Activated T-helper 1 cell treated with Interleukin-2 at 50 U/mL for 16 hours (primary cell): ENCODE data around the gene IL10RA.
A peak's percentile ranks its signal among the peaks of the same experiment; 100 is the strongest.
"Not testable (repeated sequence)": the region's sequence is repeated elsewhere in the genome, so short reads cannot be mapped to it uniquely, and the experiment has no call there.

Source experiments
- DNase-seq: peaks from one replicate; pipeline ENCODE4 v3.0.0-alpha.2; 2020; ENCODE audit warnings: low read depth

The IL10RA gene

DNA sequence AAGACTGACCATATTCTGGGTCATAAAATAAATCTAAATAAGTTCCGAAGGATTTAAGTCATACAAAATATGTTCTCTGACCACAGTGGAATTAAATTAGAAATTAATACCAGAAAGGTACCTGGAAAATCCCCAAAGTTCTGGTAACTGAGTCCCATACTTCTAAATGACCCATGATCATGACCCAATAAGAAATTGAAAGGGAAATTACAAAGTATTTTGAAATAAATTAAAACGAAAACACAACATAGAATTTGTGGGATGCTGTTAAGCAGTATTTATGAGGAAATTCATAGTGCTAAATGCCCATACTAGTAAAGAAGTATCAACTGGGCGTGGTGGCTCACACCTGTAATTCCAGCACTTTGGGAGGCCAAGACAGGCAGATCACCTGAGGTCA, 23.4 kb upstream of the IL10RA start:
- no peak for DNase-seq

DNA sequence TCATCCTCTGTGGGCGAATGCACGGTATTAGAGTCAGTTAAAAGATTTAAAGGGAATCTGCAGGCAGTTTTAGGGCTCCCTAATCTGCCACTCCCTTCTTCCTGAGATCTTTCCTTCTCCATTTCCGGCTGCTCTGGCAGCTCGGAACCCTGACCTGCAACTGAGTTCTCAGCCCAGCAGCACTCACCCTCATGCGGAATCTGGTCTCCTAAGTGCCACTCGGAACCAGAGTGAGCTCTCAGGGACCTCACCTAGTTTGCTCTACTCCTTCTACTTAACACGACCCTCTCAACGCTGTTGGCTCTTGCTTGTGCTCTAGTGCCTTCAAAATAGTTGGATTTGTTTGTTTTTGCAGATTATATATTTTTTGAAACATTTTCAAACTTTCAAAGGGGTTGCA, 19.3 kb upstream of the IL10RA start:
- DNase-seq, result no peak

DNA sequence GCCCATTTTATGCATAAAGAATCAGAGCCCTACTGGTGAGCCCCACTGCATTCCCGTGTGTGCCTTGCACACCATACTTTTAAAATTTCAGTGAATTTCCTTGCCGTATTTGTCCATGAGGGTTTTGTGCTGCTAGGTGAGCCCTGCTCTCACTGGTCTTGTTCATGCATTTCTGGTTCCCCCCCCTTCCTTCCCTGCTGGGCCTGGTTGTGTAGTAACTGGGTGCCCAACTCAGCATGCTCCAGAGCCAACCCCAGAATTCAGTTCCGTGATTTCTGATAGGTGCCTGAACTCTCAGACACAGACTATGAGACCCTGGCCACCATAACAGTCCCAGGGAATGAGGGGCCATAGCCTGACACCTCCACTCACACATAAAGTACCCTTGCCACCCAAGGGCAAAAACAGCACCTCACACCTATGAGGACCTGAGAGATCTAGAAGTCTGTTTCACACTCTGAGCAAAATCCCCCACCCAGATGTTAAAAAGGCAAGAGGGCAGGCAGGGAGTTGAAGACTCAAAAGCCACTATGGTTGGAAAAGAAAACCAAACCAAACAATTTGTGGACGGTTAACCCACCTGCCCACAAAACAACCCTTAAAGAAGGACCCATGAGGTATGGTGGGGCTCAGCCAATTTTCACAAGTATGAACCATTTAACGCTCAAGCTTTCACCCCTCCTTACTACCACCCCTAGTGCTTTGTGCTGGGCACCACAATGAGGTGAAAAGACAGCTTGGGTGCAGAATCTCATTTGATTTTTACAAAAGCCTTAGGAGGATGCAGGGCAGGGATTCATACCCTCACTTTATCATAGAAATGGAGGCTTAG, 16.8 kb upstream of the IL10RA start:
- no peak for DNase-seq

DNA sequence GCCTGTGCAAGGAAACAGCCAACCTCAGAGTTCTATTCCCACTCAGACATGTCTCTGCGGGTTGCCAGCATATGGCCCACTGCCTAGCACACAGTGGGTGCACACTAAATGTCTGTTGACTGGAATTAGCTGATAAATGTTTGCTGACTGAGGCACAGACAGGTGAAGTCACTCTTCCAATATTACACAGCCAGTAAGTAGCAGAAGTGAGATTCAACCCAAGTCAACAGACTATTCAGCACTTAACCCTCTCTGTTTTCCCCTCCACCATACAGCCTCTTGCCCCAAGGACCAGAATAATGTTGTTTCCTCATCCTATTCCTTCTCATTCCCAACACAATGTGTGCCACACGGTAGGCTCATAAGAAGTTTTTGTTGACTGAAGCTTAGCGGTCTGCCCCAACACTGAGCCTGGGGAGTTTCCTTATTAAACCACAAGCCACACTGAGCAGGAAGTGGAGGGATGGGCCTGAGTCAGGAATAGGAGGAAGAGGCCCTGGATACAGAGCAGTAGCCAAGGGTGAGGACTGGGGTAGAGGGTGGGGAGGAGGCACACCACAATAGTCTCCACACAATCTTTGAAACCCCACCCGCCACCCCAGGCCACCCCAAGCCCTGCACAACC, 15.7 kb upstream of the IL10RA start:
- no peak for DNase-seq

DNA sequence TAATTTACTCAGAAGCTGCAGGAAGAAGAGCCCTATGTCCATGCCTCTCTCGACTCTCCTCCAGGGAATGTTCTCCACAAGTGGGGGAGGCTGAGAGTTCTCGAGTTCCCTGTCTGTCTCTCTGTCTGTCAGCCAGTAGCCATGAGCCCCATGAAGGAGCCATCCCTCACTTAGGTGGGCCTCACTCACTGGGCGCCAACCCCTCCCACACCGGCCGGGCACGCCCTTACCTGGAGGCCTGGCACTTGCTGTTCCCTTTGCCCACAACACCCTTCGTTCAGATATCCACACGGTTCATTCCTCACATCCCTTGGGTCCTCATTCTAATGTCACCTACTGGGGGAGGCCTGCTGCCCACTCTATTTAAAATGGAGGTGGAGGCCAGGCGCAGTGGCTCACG, 14.2 kb upstream of the IL10RA start:
- no peak for DNase-seq

DNA sequence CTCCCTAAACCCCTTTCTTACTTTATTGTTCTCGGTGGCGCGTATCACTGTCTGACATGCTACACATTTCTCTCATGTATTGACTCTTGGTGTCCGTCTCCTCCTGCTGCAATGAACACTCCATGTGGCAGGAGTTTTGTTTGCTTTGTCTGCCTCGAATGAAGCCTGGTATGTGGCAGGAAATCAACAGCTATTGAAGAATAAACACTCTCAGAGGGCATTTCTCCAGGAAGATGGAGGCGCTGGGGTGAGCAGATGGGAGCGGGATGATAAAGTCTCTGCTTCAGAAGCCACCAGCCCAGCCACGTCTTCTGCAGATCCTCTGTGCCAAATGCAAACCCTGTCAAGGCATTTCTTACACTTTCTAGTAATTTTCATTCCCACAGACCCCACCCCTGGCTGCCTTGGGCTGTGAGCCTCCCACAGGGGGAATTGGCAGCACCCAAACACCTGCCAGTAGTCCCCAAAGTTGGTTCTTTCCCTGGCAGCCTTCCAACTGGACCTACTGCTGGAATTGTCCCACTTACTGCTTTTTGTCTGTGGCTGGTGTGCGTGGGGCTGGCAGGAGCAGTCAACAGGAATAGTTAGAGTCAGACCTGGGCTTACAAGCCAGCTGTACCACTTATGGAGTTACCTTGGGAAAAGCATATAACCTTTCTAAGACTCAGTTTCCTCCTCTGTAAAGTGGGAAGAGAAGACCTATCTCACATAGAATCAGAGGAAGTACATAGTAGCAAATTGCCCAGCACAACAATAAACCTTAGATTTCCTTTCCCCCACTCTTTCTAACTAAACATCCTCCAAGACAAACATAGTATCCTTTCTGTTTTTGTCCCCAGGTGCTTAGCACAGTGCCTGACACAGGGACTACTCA, 13.3 kb upstream of the IL10RA start:
- no peak for DNase-seq

DNA sequence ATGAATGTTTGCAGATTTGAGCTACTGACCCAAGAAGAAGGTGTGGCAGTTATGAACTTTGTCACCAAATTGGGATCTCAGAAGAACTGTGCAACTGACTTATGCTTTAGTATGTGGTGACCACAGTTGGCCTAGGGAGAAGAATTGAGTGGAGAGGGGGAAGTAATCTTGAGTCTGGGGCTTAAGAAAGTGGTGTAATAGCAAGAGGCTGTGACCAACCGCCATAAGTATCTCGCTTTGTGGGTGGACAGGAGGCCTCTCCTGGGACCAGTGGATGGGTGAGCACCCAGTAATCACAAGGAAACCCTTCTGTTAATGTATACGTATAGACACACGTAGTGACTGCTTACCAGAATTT, 12.7 kb upstream of the IL10RA start:
- no peak for DNase-seq

DNA sequence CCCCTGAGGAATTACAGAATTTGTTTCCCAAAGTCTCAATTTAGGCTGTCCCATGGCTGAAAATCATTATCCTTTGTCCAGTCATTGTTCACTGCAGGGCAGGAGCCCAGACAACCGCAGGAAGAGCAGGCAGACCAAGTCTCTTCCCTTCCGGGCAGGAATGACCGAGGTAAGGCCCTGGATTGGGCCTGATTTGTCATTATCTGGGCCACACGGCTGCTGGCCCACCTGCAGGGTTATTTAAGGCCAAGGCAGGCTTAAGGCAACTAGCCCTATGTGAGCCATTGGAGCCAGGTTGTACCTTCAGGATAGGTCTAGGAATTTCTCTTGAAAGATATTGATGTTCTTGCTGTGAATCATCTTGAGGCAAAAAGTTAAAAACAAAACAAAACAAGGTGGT, 9.7 kb upstream of the IL10RA start:
- no peak for DNase-seq

DNA sequence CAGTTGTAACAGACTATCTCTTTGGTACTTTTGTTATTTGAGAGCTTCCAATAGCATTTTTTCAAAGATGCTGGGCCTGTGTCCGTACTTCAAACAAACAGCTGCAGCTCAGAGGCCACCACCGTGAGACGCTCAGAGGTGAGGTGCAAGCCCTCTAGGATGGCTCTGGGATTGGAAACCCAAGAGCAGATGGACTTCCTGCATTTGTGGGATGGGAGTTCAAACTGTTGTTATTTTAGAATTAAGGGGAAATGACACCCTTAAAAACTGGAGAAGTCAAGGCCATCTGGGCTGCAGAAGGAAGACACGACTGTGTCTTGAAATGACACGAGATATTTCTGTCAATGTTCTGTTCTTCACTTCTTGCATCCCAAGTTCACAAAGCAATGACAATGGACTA, 9.2 kb upstream of the IL10RA start:
- no peak for DNase-seq

DNA sequence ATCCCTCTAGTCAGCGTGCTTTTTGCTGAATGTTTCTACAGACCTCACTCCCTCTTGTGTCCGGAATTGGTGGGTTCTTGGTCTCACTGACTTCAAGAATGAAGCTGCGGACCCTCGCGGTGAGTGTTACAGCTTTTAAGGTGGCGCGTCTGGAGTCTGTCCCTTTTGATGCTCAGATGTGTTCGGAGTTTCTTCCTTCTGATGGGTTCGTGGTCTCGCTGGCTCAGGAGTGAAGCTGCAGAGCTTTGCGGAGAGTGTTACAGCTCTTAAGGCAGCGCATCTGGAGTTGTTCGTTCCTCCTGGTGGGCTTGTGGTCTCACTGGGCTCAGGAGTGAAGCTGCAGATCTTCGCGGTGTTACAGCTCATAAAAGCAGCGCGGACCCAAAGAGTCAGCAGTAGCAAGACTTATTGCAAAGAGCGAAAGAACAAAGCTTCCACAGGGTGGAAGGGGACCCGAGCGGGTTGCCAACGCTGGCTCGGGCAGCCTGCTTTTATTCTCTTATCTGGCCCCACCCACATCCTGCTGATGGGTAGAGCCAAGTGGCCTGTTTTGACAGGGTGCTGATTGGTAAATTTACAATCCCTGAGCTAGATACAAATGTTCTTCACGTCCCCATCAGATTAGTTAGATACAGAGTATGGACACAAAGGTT, 8.5 kb upstream of the IL10RA start:
- not testable (repeated sequence) for DNase-seq

DNA sequence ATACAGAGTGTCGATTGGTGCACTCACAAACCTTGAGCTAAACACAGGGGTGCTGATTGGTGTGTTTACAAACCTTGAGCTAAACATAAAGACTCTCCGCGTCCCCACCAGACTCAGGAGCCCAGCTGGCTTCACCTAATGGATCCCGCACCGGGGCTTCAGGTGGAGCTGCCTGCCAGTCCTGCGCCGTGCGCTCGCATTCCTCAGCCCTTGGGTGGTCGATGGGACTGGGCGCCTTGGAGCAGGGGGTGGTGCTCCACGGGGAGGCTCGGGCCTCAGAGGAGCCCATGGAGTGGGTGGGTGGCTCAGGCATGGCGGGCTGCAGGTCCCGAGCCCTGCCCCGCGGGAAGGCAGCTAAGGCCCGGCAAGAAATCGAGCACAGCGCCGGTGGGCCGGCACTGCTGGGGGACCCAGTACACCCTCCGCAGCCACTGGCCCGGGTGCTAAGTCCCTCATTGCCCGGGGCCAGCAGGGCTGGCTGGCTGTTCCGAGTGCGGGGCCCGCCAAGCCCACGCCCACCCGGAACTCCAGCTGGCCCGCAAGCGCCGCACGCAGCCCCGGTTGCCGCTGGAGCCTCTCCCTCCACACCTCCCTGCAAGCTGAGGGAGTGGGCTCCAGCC, 7.8 kb upstream of the IL10RA start:
- not testable (repeated sequence) for DNase-seq

DNA sequence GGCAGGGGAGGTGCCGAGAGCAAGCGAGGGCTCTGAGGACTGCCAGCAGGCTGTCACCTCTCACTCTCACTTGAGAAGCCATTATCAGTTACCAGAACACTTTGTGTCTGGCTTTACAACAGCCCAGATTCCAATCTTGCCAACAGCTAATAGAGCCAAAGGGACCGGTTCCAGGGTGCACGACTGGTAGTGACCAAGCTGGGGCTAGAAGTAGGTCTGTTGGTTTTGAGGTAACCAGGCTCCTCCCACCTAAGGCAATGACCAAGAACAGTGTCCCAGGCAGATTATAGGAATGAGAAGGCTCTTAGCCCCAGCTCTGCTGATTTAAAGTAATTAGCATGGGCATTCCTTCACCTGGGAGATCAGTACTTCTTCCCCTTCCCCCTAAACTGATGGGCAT, 7.2 kb upstream of the IL10RA start:
- no peak for DNase-seq

DNA sequence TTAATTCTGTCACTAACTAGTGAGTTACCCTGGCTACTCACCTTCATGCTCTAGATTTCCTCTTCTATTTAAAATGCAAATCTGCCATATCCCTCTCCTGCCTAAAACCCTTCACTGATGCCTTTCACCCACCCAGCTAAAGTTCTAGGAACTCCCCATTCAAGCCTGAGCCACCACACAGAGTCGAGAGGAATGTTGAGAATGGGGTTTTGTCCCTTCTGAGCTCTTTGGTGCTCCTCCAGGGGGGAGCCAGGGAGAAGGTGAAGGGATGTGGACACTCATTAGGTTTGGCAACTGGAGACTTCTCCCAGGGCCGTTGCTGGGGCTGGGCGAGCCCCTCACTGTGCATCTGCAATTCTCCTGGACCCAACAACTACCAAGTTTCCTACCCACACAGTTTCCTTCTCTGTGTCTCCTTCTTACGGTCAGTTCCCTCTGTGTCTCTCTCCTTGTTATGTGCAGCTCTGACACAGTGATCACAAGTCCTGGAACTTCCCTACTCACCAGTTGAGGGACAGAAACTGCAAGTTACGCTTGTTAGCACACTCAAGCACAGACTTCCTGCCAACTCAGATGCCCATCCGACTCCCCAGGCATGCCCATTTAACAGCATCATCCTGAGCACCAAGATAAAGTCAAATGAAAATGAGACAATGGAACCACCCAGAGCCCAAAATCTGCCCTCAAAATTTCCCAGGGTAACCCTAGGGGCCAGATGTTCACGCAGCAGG, 6.5 kb upstream of the IL10RA start:
- DNase-seq, result no peak

DNA sequence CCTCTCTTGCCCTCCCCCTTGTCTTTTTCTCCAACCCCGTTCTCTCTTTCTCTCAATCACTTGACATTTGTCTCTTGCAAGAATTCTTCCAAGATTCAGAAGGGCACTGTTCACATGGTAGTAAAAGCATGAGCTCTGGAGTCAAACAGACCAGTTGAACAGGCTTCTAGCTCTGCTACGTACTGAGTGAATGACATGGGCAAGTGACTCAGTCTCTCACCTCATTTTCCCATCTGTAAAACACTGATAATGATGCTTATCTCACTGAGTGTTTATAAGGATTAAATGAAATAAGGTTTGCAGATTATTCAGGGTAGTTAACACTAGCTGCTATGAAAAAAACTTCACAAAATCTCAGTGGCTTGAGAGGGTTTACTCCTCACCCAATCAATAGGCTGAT, 5.9 kb upstream of the IL10RA start:
- no peak for DNase-seq

DNA sequence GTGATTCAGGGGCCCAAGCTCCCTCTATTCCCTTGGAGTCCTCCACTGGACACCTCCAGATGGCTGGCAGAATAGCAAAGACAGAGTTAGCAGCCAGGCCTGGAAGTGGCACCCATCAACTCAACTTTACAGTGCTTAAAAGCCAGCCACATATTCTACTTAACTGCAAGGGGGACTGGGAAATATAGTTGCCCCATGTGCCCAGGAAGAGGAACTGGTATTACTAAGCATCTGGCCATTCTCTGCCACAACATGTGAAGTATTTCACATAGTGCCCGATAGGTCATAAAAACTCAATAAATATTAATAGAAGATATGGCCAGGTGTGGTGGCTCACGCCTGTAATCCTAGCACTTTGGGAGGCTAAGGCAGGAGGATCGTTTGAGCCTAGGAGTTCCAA, 5.5 kb upstream of the IL10RA start:
- DNase-seq, result no peak

DNA sequence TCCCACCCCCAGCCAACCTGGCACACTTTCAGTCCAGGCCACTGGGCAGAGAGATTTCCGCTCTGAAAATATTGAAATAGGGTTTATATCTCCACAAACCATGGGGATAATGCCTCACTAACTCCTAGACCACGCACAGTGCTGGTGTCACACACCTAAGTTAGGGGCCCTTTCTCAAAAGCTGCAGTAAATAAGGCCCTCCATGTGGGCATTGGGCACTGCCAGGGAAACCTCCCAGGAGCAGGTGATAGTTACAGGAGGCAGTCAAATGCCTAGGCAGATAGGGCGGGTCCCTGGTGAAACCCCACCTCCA, 3.1 kb upstream of the IL10RA start:
- DNase-seq, result no peak

DNA sequence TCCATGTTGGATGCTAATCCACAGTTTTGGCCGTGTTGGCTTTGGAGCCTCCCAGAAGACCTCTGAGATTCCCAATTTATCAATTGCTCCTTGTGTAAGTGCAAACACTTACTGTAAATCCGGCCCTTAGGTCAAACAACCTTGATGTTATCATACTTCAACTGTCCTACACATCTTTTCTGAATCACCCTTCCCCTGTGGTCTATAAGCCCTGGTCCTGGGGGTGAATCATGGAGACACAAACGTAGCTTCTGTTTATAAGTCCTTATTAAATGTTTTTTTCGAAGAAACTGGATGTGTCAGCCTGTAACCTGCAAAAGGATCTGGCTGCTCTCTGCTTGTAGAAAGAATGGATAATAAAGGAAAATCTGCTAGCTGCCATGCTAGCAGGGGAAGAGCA, 1.7 kb upstream of the IL10RA start:
- DNase-seq, result no peak

DNA sequence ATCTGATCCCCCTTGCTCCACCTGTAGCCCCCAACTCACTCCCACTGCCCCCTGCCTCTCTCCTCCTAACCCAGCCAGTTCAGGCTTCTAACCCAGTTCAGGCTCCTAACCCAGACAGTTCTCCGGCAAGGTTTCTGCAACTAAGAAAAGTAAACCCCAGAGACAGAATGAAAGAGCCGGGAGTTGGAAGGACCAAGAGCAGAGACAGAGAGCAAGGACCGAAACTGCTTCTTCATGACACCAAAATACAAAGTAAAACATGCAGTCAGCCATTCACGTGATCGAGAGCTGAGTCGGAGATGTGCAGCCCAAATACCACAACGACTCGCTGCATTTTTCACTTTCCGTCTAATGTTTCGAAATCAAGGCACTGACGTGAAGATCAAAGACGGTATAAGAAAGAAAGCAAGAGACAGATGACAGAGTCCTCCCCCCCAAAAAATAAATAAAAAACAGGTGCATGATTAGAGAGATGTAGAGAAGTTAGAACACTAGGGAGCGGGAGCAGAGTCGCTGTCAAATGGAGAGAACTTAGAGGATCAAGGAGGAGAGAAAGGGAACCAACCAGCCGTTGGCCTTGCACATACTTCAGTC, 884 bp downstream of the IL10RA start:
- peak; percentile 24 for DNase-seq

DNA sequence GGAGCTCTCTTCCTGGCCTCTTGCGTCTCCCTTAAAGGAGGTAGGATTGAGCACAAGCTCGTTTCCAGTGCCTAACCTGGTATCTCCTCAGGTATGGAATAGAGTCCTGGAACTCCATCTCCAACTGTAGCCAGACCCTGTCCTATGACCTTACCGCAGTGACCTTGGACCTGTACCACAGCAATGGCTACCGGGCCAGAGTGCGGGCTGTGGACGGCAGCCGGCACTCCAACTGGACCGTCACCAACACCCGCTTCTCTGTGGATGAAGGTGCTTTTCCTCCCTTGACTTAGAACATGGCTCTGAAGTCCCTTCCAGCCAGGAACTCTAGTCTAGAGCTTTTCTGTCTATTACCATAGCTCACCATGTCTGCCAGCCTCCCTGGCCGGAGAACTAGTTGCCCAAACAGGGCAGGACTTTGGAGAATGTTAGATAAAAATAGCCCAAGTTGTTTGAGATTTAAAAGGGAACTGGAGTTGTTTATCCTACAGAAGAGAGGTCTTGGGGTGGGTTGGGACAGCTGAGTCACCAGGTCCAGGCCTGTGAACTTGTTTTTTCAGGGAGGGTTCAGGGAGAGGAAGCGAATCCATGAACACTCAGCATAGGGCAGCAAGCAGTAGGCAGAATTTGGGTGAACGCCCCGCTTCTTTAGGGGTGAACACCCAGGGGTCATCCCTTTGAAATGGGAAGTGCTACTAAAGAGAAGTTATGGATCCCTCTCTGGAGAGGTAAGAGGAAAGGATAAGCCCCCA, 3.3 kb downstream of the IL10RA start:
- no peak for DNase-seq

DNA sequence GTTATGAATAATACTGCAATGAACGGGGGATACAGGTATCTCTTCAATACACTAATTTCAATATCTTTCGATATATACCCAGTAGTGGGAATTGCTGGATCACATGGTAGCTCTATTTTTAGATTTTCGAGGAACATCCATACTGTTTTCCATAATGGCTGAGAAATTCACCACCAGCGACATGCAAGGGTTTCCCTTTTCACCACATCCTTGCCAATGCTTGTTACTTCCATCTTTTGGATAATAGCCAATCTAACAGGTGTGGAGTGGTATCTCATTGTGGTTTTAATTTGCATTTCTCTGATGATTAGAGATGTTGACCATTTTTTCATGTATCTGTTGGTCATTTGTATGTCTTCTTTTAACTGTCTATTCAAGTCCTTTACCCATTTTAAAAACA, 5.9 kb downstream of the IL10RA start:
- no peak for DNase-seq
